GM23248 (cell line): Measurements from ENCODE around the gene OR4X2. TPM values are rescaled to one million over a fixed set of nuclear protein-coding genes. Genes with fewer than 3 reads are reported as not detected.

Source experiments
- DNase-seq: peaks from one replicate; pipeline ENCODE4 v3.0.0-alpha.2; 2015
- H2AFZ ChIP-seq: fragments of 200-600 bp; sonication (generic); 2 replicates; pipeline ENCODE4 v1.6.1; 2016; ENCODE audit warnings: antibody characterized with exemption
- H3F3A ChIP-seq: fragments of 200-600 bp; sonication (generic); 2 replicates; pipeline ENCODE4 v1.6.1; 2016; ENCODE audit warnings: mild to moderate bottlenecking, antibody characterized with exemption, mixed run types; ENCODE audit not compliant: insufficient read depth
- H3K27ac ChIP-seq: fragments of 200-600 bp; sonication (generic); 2 replicates; pipeline ENCODE4 v1.5.1; 2016; ENCODE audit warnings: mild to moderate bottlenecking
- H3K27me3 ChIP-seq: fragments of 200-600 bp; sonication (generic); replicated peaks from 2 replicates; pipeline ENCODE4 v1.6.1; 2016; ENCODE audit warnings: mild to moderate bottlenecking; ENCODE audit not compliant: insufficient read depth
- H3K36me3 ChIP-seq: fragments of 200-600 bp; sonication (generic); 2 replicates; pipeline ENCODE4 v1.6.1; 2016; ENCODE audit warnings: low read depth, mild to moderate bottlenecking
- H3K4me1 ChIP-seq: fragments of 200-600 bp; sonication (generic); 2 replicates; pipeline ENCODE4 v1.6.1; 2016; ENCODE audit warnings: mild to moderate bottlenecking; ENCODE audit not compliant: insufficient read depth
- H3K4me2 ChIP-seq: fragments of 200-600 bp; sonication (generic); one replicate; pipeline ENCODE4 v1.6.1; 2016; ENCODE audit warnings: mild to moderate bottlenecking; ENCODE audit not compliant: unreplicated experiment
- H3K4me3 ChIP-seq: fragments of 200-600 bp; sonication (generic); 2 replicates; pipeline ENCODE4 v1.5.1; 2016; ENCODE audit warnings: mild to moderate bottlenecking
- H3K79me2 ChIP-seq: fragments of 200-600 bp; sonication (generic); 2 replicates; pipeline ENCODE4 v1.6.1; 2016; ENCODE audit warnings: mild to moderate bottlenecking; ENCODE audit not compliant: insufficient read depth
- H3K9ac ChIP-seq: fragments of 200-600 bp; sonication (generic); 2 replicates; pipeline ENCODE4 v1.6.1; 2016; ENCODE audit warnings: mild to moderate bottlenecking
- H3K9me2 ChIP-seq: fragments of 200-600 bp; sonication (generic); 2 replicates; pipeline ENCODE4 v1.6.1; 2016; ENCODE audit warnings: mixed run types, mild to moderate bottlenecking, moderate library complexity; ENCODE audit not compliant: insufficient read depth
- H3K9me3 ChIP-seq: fragments of 200-600 bp; sonication (generic); one replicate; pipeline ENCODE4 v1.6.1; 2017; ENCODE audit warnings: low read depth
- H4K20me1 ChIP-seq: fragments of 200-600 bp; sonication (generic); 2 replicates; pipeline ENCODE4 v1.6.0; 2016; ENCODE audit not compliant: insufficient read depth
- EZH2 ChIP-seq: fragments of 200-600 bp; sonication (generic); IDR thresholded peaks from 2 replicates; pipeline ENCODE4 v1.6.1; 2018; ENCODE audit warnings: antibody characterized with exemption, mild to moderate bottlenecking; ENCODE audit not compliant: insufficient read depth, poor library complexity, severe bottlenecking
- EZH2phosphoT487 ChIP-seq: fragments of 200-600 bp; sonication (generic); IDR thresholded peaks from 2 replicates; pipeline ENCODE4 v1.6.1; 2018; ENCODE audit warnings: antibody characterized with exemption, moderate library complexity, mild to moderate bottlenecking, low read depth; ENCODE audit not compliant: insufficient read depth
- WGBS, 2 experiments: methylation state at CpG; one replicate each; pipeline ENCODE4 v1.1.6; 2015 to 2017; ENCODE audit warnings: low lambda C conversion rate in 2 of 2, low coverage in 1 of 2; ENCODE audit errors: missing lambda C conversion rate in 2 of 2; 5-methylcytosine and 5-hydroxymethylcytosine counted together
- in situ Hi-C: fragments of 300-500 bp; cut with MboI; formaldehyde crosslinking; loops from 2 replicates; pipeline ENCODE4 v1.15.0; 2020
- polyA plus RNA-seq: library from polyadenylated mRNA; unstranded; fragments of >200 nt; fragmentation: Nextera tagmentation; extraction: Ambion mirVana; gene quantifications from 2 replicates; pipeline ENCODE4 v1.2.1, GENCODE V29; 2016
- total RNA-seq: library from RNA; depleted of rRNA; stranded (reverse); fragments of >200 nt; shearing (Covaris generic); gene quantifications from 2 replicates; pipeline ENCODE4 v1.2.3, GENCODE V29; 2014

Gene OR4X2
- total and polyA plus RNA-seq, 2 experiments from 2014 or later = not detected

DNA sequence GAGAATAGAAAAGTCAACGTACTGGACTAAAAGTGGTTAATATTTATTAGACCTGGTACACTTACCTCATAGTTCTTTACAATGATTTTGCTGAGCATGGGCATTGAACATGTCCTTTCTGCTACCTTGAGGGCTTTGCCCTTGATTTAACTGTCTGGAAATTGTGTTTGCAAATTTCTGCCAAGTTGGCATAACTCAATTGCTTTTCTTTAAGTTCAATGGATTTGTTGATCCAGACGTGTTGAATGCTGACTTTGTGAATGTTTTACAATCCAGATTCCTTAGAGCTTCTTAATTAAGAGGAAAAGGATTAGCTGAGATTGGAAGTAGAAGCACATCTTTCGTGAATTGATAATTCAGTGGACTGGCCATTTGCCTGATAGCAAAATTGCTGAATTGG lies 7.2 kb upstream of the OR4X2 start:
- H3K4me1 ChIP-seq = no peaks in the 10 kb centered on the region
- no peaks in the 10 kb centered on the region for H3K36me3 ChIP-seq
- in situ Hi-C loops = no loop called here
- H3K27me3 ChIP-seq = no peaks in the 10 kb centered on the region
- H4K20me1 ChIP-seq = no peaks in the 10 kb centered on the region
- no peaks in the 10 kb centered on the region for H3K9me2 ChIP-seq
- H3K79me2 ChIP-seq = no peaks in the 10 kb centered on the region
- H2AFZ ChIP-seq = no peak overlapping the region
- WGBS, 2 experiments = 4 to 5% methylated on average over 3 of the region's 3 CpGs
- H3F3A ChIP-seq = no peaks in the 10 kb centered on the region
- H3K4me3 ChIP-seq = no peak overlapping the region
- no peak for DNase-seq
- no peak overlapping the region for H3K4me2 ChIP-seq
- TF ChIP-seq EZH2phosphoT487 = no peak
- TF ChIP-seq EZH2 = no peak
- no peaks in the 10 kb centered on the region for H3K9me3 ChIP-seq
- no peak overlapping the region for H3K27ac ChIP-seq
- no peak overlapping the region for H3K9ac ChIP-seq

DNA sequence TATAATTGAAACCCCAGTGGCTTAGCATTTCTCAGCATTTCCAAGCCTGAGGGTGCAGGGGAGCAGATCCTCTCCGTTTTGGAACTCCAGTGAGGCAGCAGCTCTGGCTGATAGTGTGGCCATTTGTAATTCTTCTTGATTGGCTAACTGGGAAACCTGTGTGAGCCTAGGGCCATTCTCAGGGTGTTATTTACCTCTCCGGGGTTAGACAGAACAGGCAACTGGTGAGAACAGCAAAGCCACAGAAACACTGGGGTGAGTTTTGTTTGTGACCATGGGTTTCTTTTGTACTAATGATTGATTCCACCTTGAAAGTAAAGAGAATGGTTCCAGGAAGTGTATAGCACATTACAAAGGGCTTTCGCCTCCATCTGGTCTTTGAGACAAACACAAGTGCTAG lies 2.4 kb upstream of the OR4X2 start:
- Histone ChIP-seq H2AFZ (no peak overlapping the region), H3K79me2 (no peaks in the 10 kb centered on the region), H3K4me3 (no peak overlapping the region), H3K9me2 (no peaks in the 10 kb centered on the region), H3F3A (no peaks in the 10 kb centered on the region), H3K4me1 (no peaks in the 10 kb centered on the region), H3K9me3 (no peaks in the 10 kb centered on the region), H3K27ac (no peak overlapping the region), H3K36me3 (no peaks in the 10 kb centered on the region), H3K4me2 (no peak overlapping the region), H4K20me1 (no peaks in the 10 kb centered on the region), H3K27me3 (no peaks in the 10 kb centered on the region), H3K9ac (no peak overlapping the region)
- WGBS, 2 experiments = 19 to 25% methylated on average over 3 of the region's 3 CpGs
- TF ChIP-seq EZH2phosphoT487 = no peak
- no peak for TF ChIP-seq EZH2
- no peak for DNase-seq
- in situ Hi-C loops = no loop called here

DNA sequence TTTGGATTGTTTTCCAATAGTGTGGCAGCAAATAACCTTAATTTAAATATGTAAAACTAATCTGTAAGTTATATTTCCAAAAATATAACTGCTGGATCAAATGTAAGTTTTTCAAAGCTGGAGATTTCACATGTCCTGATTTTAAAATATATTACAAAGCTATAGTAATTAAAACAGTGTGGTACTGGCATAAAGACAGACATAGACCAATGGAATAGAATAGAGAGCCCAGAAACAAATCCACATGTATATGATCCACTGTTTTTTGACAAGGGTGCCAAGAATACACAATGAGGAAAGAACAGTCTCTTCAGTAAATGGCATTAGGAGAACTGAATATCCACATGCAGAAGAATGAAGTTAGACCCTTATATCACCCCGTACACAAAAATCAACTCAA lies 4.0 kb downstream of the OR4X2 start:
- no peaks in the 10 kb centered on the region for H3F3A ChIP-seq
- TF ChIP-seq EZH2phosphoT487 = no peak
- no peak for TF ChIP-seq EZH2
- no peak overlapping the region for H2AFZ ChIP-seq
- no peak overlapping the region for H3K4me3 ChIP-seq
- H3K79me2 ChIP-seq = no peaks in the 10 kb centered on the region
- DNase-seq = no peak
- WGBS, 2 experiments = 32 to 33% methylated on average over 1 of the region's 1 CpG
- H3K9me2 ChIP-seq = no peaks in the 10 kb centered on the region
- H3K36me3 ChIP-seq = no peaks in the 10 kb centered on the region
- no peaks in the 10 kb centered on the region for H3K4me1 ChIP-seq
- no peaks in the 10 kb centered on the region for H3K9me3 ChIP-seq
- H3K9ac ChIP-seq = no peak overlapping the region
- H3K27me3 ChIP-seq = no peaks in the 10 kb centered on the region
- no peaks in the 10 kb centered on the region for H4K20me1 ChIP-seq
- H3K27ac ChIP-seq = no peak overlapping the region
- in situ Hi-C loops = no loop called here
- H3K4me2 ChIP-seq = no peak overlapping the region

DNA sequence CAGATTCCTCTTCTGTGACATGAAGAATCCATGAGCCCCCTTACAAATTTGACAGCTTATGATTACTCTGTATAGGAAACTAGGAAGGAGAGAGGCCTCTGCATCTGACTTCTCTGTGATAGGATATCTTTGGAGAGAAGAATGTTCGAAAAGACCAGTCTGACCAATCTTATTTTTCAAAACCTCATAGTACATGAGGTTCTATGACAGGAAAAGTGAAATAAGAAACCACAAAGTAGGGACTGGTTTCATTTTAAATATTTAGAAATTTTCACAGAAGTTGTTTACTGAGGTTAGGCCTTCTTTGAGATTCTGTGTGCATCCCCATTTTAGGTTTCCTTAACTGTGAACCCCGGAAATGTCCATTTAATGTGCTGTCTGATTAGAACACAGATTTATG lies 16.7 kb downstream of the OR4X2 start:
- no peaks in the 10 kb centered on the region for H3F3A ChIP-seq
- TF ChIP-seq EZH2 (no peak), EZH2phosphoT487 (no peak)
- in situ Hi-C loops = no loop called here
- no peaks in the 10 kb centered on the region for H3K9me2 ChIP-seq
- no peaks in the 10 kb centered on the region for H3K9me3 ChIP-seq
- H4K20me1 ChIP-seq = no peaks in the 10 kb centered on the region
- no peak overlapping the region for H3K4me2 ChIP-seq
- H3K4me3 ChIP-seq = no peak overlapping the region
- WGBS, 2 experiments = 14 to 38% methylated on average over 2 of the region's 2 CpGs
- DNase-seq = no peak
- no peak overlapping the region for H2AFZ ChIP-seq
- H3K4me1 ChIP-seq = no peaks in the 10 kb centered on the region
- no peak overlapping the region for H3K27ac ChIP-seq
- H3K36me3 ChIP-seq = no peaks in the 10 kb centered on the region
- H3K27me3 ChIP-seq = no peaks in the 10 kb centered on the region
- H3K9ac ChIP-seq = no peak overlapping the region
- H3K79me2 ChIP-seq = no peaks in the 10 kb centered on the region

DNA sequence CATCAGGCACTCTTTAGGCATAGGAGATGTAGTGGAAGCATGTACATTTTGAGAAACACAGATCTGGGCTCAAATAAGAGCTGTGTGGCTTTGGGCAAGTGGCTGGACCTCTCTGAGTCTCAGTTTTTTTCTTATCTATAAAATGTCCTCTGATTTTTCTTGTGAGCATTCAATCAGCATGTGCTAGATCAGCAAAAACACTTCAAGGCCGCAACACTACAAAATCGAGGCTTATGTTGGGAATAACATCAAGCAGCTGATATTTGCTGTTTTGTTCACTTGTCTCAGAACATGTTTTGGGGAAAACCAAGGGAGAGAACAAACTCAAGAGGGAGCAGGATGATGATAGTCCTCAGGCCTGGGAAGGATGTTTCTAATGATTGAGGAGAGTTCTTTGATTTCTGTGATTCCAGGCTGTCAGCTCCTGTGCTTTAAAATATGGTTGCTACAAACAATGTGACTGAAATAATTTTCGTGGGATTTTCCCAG lies 18.6 kb downstream of the OR4X2 start, which contains the start of gene OR4X1:
Gene OR4X1, plus strand, starts transcription at position 439 of the 489 bp plus-strand sequence. Its CDS starts 0 bp downstream, at position 439.
- Histone ChIP-seq H3K4me2 (no peak within 1 kb of the TSS), H3K9me2 (no peaks in the 10 kb centered on the region), H2AFZ (no peak within 1 kb of the TSS), H3K9ac (no peak within 1 kb of the TSS), H3K4me1 (no peaks in the 10 kb centered on the region), H3K36me3 (no peaks in the 10 kb centered on the region), H4K20me1 (no peaks in the 10 kb centered on the region), H3F3A (no peaks in the 10 kb centered on the region), H3K27ac (no peak within 1 kb of the TSS), H3K9me3 (no peaks in the 10 kb centered on the region), H3K4me3 (no peak within 1 kb of the TSS), H3K79me2 (no peaks in the 10 kb centered on the region), H3K27me3 (no peaks in the 10 kb centered on the region)
- 2 to 6% methylated on average over 3 of the region's 3 CpGs for WGBS, 2 experiments
- TF ChIP-seq EZH2 (no peak), EZH2phosphoT487 (no peak)
- in situ Hi-C loops = no loop called here
- no peak for DNase-seq
